ENCODE data around the gene DGKG.

Gene DGKG

GRCh38 chr3:186200726-186201125 lies 161.3 kb downstream of the DGKG start:
- DNase-seq: no peak

DNA sequence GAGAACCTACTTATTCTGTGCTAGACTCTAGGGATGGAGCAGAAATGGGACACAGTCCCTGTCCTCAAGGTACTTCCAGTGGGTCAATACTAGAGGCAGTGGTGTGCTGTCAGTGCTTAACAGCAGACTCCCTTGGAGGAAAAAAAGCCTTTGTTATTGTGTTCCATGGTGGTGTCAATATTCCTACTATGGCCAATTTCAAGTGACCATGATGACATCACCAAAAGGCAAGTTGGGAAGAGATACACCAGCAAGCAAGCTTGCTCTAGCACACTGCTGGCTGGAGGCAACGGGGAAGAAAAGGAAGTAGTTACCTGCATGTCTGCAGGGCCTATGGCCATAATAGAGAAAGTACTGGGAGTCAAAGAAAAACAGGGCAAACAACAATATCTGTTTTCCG lies 163.6 kb downstream of the DGKG start:
- DNase-seq: no peak

GRCh38 chr3:186194451-186194811 lies 167.6 kb downstream of the DGKG start:
- DNase-seq: no peak

DNA sequence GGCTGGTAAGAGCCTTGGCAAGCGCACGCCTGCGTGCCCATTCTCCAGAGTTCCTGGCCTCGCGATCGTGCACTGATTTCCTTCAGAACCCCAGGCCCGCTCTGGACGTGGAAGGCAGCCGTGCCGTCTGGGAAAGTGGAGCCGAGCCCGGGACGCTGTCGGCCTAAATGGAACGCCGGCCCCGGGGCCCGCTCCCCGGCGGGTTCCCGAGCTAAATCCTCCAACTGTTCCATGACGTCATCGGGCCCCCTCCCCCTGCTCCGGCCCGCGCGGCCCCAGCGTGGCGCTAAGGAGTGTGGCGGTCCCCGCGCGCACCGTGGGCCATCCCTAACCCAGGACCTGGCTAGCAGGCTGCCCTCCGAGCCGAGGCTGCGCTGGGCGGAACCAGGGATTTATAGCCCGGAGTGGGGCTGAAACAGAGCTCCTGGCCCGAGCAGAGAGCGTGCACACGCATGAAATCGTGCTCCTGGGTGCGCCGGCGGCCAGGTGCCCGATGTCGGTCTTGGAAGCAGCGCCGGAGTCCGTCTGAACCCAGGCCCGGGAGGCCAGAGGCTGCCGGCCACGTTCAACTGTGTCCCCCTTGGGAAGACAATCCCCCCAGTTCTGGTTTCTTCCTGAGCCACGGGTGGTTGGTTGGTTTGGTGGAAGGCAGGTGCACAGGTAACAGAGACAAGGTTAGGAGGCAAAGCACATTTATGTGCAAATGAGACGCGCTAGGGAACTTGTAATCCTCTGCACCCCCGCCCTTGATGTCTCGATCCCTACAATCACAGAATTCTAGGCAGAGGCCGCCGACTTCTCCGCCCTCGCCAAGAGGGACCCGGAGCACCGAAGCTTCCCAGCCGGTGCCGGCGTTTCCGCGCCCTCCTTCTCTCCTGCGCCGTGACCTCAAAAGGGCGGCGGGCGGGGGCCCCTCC lies 168.2 kb downstream of the DGKG start:
- DNase-seq: no peak

DNA sequence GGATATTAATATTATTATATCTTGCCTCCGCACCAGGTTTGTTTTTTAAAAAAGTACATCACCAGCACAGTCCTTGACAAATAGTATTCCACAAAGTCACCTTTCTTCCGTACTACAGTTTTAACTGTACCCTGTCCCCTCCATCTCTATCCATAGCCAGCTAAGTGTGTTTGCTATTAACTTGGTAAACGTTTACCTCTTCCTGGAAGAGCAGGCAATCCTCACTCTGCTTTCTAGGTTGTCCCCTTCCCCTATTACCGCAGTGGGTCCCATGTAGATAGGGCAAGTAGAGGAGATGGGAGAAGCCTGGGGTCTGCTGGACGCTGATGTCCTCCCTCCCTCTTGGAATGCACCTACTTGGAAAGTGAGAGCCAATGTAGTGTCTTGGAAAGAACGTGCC lies 169.2 kb downstream of the DGKG start:
- DNase-seq: no peak

- no peak for DNase-seq
These were observed 172.5 kb downstream of the DGKG start for GRCh38 chr3:186189492-186189891.

DNA sequence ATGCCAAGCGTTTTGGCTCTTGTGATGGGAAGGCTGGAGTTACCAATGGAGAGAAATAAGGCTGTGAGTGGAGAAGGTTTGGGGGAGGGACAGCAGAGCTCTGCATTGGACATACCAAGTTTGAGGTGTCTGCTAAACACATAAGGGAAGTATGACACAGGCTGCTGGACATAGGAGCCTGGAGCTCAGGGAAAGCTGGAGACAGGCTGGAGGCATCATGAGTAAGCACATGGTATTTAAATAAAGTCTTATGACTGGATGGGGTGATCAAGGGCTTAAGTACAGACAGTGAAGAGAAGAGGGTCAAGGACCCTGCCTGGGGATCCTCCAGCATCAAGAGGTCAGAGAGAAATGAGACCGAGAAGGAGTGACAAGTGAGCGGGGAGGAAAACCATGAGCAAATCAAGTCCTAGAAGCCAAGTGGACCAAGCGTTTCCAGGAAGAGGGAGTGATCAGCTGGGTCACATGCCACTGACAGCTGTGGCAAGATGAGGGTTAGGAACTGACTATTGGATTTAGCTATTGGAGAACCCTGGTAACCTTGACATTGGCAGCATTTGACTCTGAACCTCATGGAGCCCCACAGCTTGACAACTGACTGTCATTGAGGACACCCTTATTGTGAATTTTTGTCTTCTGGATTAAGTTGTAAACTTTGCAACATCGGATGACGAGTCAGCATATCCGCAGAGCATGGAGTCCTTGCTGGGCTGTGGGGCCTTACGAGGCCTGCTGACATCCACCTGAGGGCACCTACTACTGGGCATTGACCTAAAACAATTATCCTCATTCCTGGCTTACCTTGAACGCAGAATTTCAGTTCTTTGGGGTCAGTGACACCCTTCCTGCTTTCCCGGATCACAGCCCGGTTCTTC lies 174.4 kb downstream of the DGKG start:
- no peak for DNase-seq

DNA sequence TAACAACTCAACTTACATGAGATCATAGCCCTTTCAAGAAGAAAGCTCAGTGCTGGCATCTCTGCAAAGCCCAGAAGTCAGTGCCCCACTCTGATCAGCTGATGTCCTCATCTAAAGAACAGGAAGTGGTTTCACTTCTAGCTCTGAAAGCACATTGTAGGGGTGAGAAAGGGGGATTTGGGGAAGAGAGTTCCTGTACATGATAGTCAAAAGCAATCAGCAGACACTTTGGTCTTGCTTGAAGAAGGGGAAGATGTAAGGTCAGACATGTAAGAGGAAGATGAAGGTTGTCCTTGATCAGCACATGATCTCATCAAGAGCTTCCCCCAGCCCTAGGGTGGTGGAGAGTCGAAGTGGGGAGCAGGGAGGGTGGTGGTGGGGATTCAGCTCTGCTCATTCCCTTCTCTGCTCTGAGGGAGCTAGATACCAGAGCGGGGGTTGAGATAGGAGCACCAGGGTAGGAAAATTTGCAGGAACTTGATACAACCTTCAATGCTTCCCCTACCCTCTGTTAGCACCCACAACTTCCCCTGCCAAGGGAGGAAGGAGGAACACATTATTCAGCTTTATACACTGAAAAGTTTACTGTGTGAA lies 176.7 kb downstream of the DGKG start:
- no peak for DNase-seq

- DNase-seq: no peak
These were observed 178.0 kb downstream of the DGKG start for GRCh38 chr3:186184021-186184420.

DNA sequence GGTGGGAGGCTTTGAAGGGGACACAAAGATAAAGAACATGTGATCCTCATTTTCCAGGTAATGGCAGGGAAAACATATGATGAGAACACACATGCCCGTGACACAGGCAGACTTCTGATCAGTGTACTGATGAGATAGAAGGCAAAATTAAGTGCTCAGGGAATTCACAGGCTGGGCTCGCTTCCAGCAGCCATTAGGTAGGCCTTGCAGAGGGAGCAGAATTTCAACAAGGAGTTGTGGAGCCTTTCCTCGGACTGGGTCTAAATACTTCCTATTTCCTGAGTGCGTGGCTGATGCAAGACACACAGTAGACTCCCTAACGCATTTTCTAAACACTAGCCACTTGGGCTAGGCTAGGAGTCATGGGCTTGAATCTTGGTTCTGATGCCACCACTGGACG lies 179.2 kb downstream of the DGKG start:
- no peak for DNase-seq

GRCh38 chr3:186181901-186182300 lies 180.1 kb downstream of the DGKG start:
- no peak for DNase-seq

GRCh38 chr3:186180891-186181481 lies 181.0 kb downstream of the DGKG start:
- no peak for DNase-seq

- no peak for DNase-seq
These were observed 181.9 kb downstream of the DGKG start for GRCh38 chr3:186180151-186180550.

GRCh38 chr3:186178412-186178811 lies 183.6 kb downstream of the DGKG start:
- DNase-seq: no peak

DNA sequence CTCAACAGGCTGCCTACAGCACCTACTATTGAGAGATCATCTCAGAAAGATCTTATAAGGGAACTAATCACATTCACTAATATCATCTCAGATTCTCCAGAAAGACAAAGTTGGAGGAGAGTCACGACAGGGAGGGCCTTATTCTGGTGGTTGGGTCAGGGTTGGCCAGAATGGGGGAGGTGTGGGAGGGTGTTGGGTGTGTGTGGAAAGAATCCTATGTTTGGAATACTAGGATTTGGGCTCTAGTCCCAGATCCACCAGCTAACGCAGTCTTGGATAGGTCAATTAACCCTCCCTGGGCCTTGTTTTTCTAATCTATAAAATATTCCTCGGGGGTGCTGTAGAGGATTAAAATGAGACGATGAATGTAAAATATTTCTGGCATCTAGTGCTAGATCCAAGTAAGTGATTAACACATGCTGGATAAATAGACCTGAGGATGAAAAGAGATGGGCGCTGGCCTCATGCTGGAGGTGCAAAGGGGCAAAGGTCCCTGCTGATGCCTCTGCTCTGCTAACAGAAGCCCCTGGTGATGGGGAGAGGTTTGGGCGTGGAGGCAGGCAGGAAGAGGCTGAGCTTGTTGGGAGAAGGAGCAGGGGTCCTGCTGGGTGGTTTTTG lies 185.6 kb downstream of the DGKG start:
- no peak for DNase-seq

DNA sequence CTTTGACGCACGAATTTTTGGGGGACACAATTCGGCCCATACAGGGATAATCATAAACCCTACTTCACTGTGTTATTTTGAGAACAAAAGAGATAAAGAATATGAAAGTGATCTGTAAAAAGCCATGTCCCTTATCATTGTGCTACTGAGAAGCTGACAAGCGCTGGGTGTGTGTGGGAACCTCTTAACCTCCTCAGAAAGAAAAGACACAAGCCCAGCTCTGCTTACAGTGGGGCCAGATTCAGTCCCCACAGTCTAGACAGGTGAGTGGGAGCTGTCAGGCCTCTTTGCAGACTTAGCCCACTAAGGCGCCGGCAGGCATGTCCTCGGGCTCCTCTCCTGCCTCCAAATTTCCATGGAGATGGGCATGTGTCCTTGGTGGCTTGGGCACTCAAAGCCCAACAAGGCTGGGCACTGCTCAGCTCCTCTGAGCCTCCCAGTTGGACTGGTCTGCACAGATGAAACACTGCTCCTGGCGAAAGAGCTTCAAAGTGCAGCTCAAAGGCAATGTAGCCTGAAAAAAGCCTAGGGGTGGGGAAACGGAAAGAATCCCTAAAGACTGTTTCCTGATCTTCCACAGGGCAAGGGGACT lies 188.7 kb downstream of the DGKG start:
- no peak for DNase-seq

DNA sequence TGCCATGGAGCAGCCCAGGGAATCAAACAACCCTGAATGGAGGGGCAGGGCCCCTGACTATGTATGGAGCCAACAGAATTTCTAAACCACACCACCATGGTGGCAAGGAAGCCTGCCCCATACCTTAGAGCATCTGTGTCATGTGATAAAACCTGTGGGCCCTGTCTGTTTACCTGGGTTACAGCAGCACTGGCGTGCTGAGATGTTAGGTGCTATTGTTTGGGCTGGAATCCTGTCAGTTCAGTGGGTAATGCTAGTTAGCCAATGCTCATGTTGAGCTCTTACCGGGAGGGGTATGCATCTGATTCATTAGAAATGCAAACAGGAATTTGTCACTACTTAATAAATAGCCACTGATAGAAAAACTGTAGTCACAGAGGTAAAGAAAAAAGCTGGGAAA lies 189.7 kb downstream of the DGKG start:
- no peak for DNase-seq

GRCh38 chr3:186171521-186171920 lies 190.5 kb downstream of the DGKG start:
- DNase-seq: no peak

DNA sequence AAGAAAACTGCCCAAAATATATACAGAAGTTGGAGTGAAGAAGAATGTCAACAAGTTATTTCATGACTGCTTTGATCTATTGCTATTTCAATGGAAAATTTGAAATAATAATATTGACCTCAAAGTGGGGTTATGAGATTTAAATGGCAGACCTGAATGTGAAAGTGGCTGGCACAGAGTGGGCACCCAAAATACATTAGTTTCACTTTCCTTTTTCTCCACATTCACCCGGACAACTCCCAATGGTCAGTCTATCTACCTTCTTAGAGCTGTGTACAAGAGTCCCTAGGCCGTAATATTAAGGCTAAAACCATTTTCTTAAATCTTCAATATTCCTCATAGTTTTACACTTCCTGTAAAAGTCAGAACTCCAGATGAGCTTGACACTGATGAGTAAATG lies 191.5 kb downstream of the DGKG start:
- no peak for DNase-seq

DNA sequence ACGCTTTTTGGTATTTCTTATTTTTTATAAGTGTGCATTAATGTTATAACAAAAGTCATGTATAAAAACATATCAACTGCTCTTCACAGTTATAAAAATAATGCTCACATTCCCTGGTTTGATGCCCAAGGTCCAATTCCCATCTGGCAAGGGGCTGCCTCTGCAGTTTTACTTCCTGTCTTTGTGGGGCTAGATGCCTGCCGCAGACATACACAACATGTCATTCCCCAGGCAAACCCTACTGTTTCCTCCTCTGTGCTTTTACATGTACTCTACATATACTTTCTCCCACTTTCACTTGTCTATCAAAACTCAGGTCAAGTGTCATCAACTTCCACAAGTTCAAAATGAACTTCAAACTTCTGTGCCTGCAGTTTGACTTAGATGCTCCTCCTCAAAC lies 192.7 kb downstream of the DGKG start:
- DNase-seq: no peak

- no peak for DNase-seq
These were observed 193.1 kb downstream of the DGKG start for GRCh38 chr3:186168976-186169375.

GRCh38 chr3:186167646-186168395 lies 194.2 kb downstream of the DGKG start:
- DNase-seq: no peak

Data from activated naive CD4-positive, alpha-beta T cell treated with Interleukin-2 at 50 U/mL for 16 hours (primary cell).